HepG2 (cell line): Measurements from ENCODE around the gene MIPEP.

Experiments
- EP300 ChIP-seq, 3 experiments: sonication (generic) in 1 of 3; formaldehyde crosslinking in 1 of 3; IDR thresholded peaks; 2 replicates each; pipeline versions ENCODE4 v1.5.1 to v1.6.1; 2011 to 2020; ENCODE audit warnings: low read depth in 2 of 3, low read length in 2 of 3, borderline replicate concordance in 1 of 3, improper control_type of control experiment in 1 of 3, mild to moderate bottlenecking in 1 of 3, missing genetic modification reagents in 1 of 3, moderate library complexity in 1 of 3
- ESRRA ChIP-seq: sonication (generic); formaldehyde crosslinking; IDR thresholded peaks from 2 replicates; pipeline ENCODE4 v1.5.1; 2020; ENCODE audit warnings: mild to moderate bottlenecking, low read depth, missing genetic modification reagents
- PCBP2 ChIP-seq: fragments of 200-400 bp; formaldehyde crosslinking; optimal IDR thresholded peaks from 2 replicates; pipeline ENCODE3; 2018; ENCODE audit warnings: low read length, low read depth; ENCODE audit not compliant: poor library complexity, severe bottlenecking
- YY1 ChIP-seq: IDR thresholded peaks from 2 replicates; pipeline ENCODE4 v1.6.1; 2011; ENCODE audit warnings: low read length, low read depth, moderate library complexity, mild to moderate bottlenecking; ENCODE audit not compliant: insufficient read depth, insufficient replicate concordance

DNA sequence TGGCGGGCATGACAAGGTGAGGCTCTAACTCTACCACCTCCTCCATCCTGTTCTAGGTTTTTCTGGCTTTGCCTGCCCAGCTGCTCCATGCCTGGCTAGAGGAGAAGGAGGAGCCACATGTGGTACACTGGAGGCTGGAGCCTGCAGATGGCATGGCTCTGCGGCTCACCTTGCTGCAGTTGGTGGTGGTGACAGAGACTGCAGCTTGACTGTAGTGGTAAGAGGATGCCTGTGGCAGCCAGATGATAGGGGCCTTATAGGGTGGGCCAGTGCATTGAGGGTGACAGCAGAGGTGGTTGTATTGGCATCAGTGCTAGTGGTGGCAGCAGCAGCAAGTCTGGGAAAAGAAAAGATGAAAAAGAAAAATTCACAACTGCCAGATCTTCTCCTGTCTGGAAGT lies 172.8 kb downstream of the MIPEP start:
- TF ChIP-seq YY1 (no peak), EP300 (IDR thresholded peaks at IDR 0.05; ENCODE audit: low read depth in 2 of 2, low read length in 2 of 2) (no peak), EP300 (CRISPR knock-in tag; IDR thresholded peaks at IDR 0.05; ENCODE audit: borderline replicate concordance) (no peak), ESRRA (CRISPR knock-in tag) (no peak), PCBP2 (no peak)
